Mucosa of rectum (tissue), 2 donors: ENCODE data around the gene COL25A1.

Experiments
- H3K27ac ChIP-seq, 2 donors: one replicate each; pipeline ENCODE4 v1.7.0; 2013; ENCODE audit warnings: inconsistent platforms in 2 of 2, low read depth in 2 of 2, low read length in 2 of 2
- H3K27me3 ChIP-seq, 2 donors: one replicate each; pipeline ENCODE4 v1.7.0; 2013; ENCODE audit warnings: low read length in 2 of 2; ENCODE audit not compliant: control insufficient read depth in 2 of 2, insufficient read depth in 2 of 2
- H3K36me3 ChIP-seq, 2 donors: one replicate each; pipeline ENCODE4 v1.7.0; 2013; ENCODE audit warnings: low read length in 2 of 2; ENCODE audit not compliant: control insufficient read depth in 2 of 2, insufficient read depth in 2 of 2
- H3K4me1 ChIP-seq, 2 donors: one replicate each; pipeline ENCODE4 v1.7.0; 2013; ENCODE audit warnings: low read length in 2 of 2, mild to moderate bottlenecking in 1 of 2; ENCODE audit not compliant: control insufficient read depth in 2 of 2, insufficient read depth in 2 of 2
- H3K4me3 ChIP-seq, 2 donors: one replicate each; pipeline ENCODE4 v1.7.0; 2013; ENCODE audit warnings: low read length in 2 of 2
- H3K9ac ChIP-seq, 2 donors: one replicate each; pipeline ENCODE4 v1.7.0; 2013; ENCODE audit warnings: low read length in 2 of 2, low read depth in 1 of 2, mild to moderate bottlenecking in 1 of 2
- H3K9me3 ChIP-seq, 2 donors: one replicate each; pipeline ENCODE4 v1.7.0; 2013; ENCODE audit warnings: low read length in 2 of 2; ENCODE audit not compliant: control insufficient read depth in 2 of 2
- donor health status: healthy.
- donor health status: Normal muscosa, but diverticular disease.

COL25A1 gene

GRCh38 chr4:108959491-108959890, 343.0 kb downstream of the COL25A1 start:
- no peaks in the 10 kb centered on the region for H3K27me3 ChIP-seq
- no peak overlapping the region for H3K4me3 ChIP-seq
- no peaks in the 10 kb centered on the region for H3K4me1 ChIP-seq

DNA sequence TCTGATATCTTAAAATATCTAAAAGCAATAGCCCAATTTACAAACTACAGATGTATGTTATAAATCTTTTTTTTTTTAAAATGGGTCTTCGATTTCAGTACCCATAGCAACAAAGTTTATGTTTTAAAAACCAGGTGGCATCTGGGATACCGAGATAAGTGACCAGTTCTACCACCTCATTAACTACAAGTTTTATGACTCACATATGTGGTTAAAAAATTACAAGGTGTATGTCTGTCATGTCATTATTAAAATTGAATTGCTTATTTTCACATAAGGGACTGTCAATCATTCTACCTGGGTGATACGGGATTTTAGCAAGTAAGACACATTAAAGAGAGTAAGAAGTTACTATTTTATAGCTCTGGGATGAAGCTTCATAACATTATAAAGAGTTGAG, 347.6 kb downstream of the COL25A1 start:
- no peaks in the 10 kb centered on the region for H3K27me3 ChIP-seq
- no peaks in the 10 kb centered on the region for H3K36me3 ChIP-seq
- H3K9me3 ChIP-seq, result no peaks in the 10 kb centered on the region
- no peaks in the 10 kb centered on the region for H3K4me1 ChIP-seq
- H3K4me3 ChIP-seq, result no peak overlapping the region
- no peak overlapping the region for H3K27ac ChIP-seq
- H3K9ac ChIP-seq, result no peak overlapping the region

More at GRCh38 chr4:108959491-108959890, 343.0 kb downstream of the COL25A1 start:
- H3K36me3 ChIP-seq, result no peaks in the 10 kb centered on the region
- no peak overlapping the region for H3K27ac ChIP-seq
- no peaks in the 10 kb centered on the region for H3K9me3 ChIP-seq
- no peak overlapping the region for H3K9ac ChIP-seq

DNA sequence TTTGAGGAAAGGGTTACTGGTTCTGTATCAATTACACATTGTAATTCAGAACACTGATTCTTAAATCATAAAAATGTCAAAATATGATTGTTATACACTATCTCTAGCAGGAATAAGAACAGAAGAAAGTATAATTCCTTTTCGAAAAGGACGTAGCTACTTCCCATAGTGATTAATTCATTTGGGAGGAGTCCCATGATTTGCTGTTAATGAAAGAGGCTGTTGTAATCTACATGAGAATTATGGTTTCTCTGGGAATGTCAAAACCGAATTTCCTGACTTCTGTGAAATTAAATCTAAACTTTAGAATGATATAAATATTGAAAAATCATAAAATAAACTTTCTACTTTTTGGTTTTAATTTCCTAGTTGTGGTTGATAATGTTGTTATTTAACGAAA, 348.5 kb downstream of the COL25A1 start:
- Histone ChIP-seq H3K36me3 (no peaks in the 10 kb centered on the region), H3K4me1 (no peaks in the 10 kb centered on the region), H3K27ac (no peak overlapping the region), H3K4me3 (no peak overlapping the region), H3K9ac (no peak overlapping the region), H3K9me3 (no peaks in the 10 kb centered on the region), H3K27me3 (no peaks in the 10 kb centered on the region)

DNA sequence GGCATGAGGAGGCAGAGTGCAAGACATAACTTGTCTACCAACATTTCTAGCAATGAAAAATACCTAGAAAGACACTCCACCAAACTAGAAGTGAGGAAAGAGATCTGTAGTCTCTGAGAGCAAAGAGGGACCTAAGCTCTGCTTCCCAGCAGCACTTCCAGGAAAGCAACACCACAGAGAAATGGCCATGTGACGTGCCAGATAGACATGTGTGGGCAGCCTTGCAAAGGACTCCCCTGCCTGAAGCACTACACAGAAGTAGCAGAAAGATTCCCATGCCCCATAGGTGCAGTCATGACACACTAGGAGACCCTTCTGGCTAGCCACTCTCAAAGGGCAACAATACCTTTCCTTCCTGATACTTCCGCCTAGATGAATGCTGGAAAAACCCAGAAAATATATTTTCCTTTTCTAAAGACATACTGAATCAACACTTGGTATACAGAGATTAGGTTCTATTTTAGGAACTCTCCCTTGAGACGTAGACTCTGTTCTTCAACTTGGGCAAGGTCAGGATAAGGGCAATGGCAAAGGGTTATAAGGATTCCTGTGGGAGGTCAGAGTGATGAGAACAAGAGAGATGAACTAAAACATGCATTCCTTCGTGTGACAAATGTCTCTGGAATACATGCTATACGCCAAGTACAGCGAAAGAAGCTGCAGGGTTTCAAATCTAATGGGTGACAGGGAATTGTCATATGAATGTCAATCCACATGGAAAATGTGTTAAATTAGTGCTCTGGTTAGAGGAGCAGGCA, 352.1 kb downstream of the COL25A1 start:
- Histone ChIP-seq H3K27me3 (no peaks in the 10 kb centered on the region), H3K36me3 (no peaks in the 10 kb centered on the region), H3K27ac (no peak overlapping the region), H3K4me3 (no peak overlapping the region), H3K9ac (no peak overlapping the region), H3K4me1 (no peaks in the 10 kb centered on the region), H3K9me3 (no peaks in the 10 kb centered on the region)

- H3K9ac ChIP-seq, result no peak overlapping the region
- H3K27me3 ChIP-seq, result no peaks in the 10 kb centered on the region
- H3K36me3 ChIP-seq, result no peaks in the 10 kb centered on the region
- no peaks in the 10 kb centered on the region for H3K4me1 ChIP-seq
- H3K4me3 ChIP-seq, result no peak overlapping the region
- H3K9me3 ChIP-seq, result no peaks in the 10 kb centered on the region
- no peak overlapping the region for H3K27ac ChIP-seq
Measured at GRCh38 chr4:108947526-108947925, 354.9 kb downstream of the COL25A1 start.

GRCh38 chr4:108946237-108946636, 356.2 kb downstream of the COL25A1 start:
- H3K27me3 ChIP-seq, result no peaks in the 10 kb centered on the region

GRCh38 chr4:108943976-108944591, 358.4 kb downstream of the COL25A1 start:
- Histone ChIP-seq H3K9me3 (no peaks in the 10 kb centered on the region), H3K36me3 (no peaks in the 10 kb centered on the region), H3K4me3 (no peak overlapping the region), H3K9ac (no peak overlapping the region), H3K27ac (no peak overlapping the region), H3K4me1 (no peaks in the 10 kb centered on the region), H3K27me3 (no peaks in the 10 kb centered on the region)

More at GRCh38 chr4:108946237-108946636, 356.2 kb downstream of the COL25A1 start:
- Histone ChIP-seq H3K27ac (no peak overlapping the region), H3K9ac (no peak overlapping the region), H3K4me3 (no peak overlapping the region), H3K36me3 (no peaks in the 10 kb centered on the region), H3K4me1 (no peaks in the 10 kb centered on the region), H3K9me3 (no peaks in the 10 kb centered on the region)

- no peaks in the 10 kb centered on the region for H3K9me3 ChIP-seq
- H3K4me1 ChIP-seq, result no peaks in the 10 kb centered on the region
- H3K9ac ChIP-seq, result no peak overlapping the region
- no peaks in the 10 kb centered on the region for H3K36me3 ChIP-seq
- H3K27me3 ChIP-seq, result no peaks in the 10 kb centered on the region
- no peak overlapping the region for H3K4me3 ChIP-seq
- no peak overlapping the region for H3K27ac ChIP-seq
Measured at GRCh38 chr4:108943371-108943770, 359.1 kb downstream of the COL25A1 start.

- H3K9me3 ChIP-seq, result no peaks in the 10 kb centered on the region
- H3K4me1 ChIP-seq, result no peaks in the 10 kb centered on the region
- H3K27ac ChIP-seq, result no peak overlapping the region
- H3K4me3 ChIP-seq, result no peak overlapping the region
- no peak overlapping the region for H3K9ac ChIP-seq
- H3K36me3 ChIP-seq, result no peaks in the 10 kb centered on the region
- no peaks in the 10 kb centered on the region for H3K27me3 ChIP-seq
Measured at GRCh38 chr4:108941904-108942430, 360.5 kb downstream of the COL25A1 start.

DNA sequence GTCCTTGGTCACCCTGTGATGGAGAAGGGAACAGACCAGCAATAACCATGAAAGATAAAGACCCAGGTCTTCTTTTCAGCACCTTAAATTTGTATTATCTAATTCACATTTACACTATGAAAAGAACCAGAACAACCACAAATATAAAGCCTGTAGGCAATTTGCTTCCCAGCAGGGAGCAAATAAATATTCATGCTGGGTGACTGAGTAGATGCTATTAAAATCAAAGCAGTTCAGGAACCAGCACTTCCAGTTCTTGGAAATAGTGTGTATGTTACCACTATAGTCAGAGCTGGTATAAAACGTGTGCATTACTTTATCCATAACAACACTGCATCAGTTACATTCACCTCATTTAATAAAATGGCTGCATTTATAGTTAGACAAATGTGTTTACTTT, 361.8 kb downstream of the COL25A1 start:
- no peaks in the 10 kb centered on the region for H3K36me3 ChIP-seq
- H3K9me3 ChIP-seq, result no peaks in the 10 kb centered on the region
- no peak overlapping the region for H3K9ac ChIP-seq
- H3K4me1 ChIP-seq, result no peaks in the 10 kb centered on the region
- no peak overlapping the region for H3K27ac ChIP-seq
- no peaks in the 10 kb centered on the region for H3K27me3 ChIP-seq
- no peak overlapping the region for H3K4me3 ChIP-seq
